ENCODE data around the gene WWOX. TPM values are rescaled to one million over a fixed set of nuclear protein-coding genes. Genes with fewer than 3 reads are reported as not detected.

The WWOX gene
- polyA plus RNA-seq, 2 of the 4 experiments (the other 2 are of a cell fraction): 16.0 to 17.2 TPM

- TF ChIP-seq REST (IDR thresholded peaks at IDR 0.05) (no peak), RAD21 (conservative IDR thresholded peaks at IDR 0.05 in 1 of 2, IDR thresholded peaks at IDR 0.05 in 1 of 2) (no peak), CTCF (IDR thresholded peaks at IDR 0.05) (no peak)
Observed at GRCh38 chr16:78748220-78748929, 648.9 kb downstream of the WWOX start (continued).

- TF ChIP-seq FOSB (CRISPR knock-in tag; IDR thresholded peaks at IDR 0.05) (no peak), TP53 (CRISPR knock-in tag; IDR thresholded peaks at IDR 0.05) (no peak), E2F6 (IDR thresholded peaks at IDR 0.05; ENCODE audit: borderline replicate concordance, low read depth) (no peak), RFX5 (IDR thresholded peaks at IDR 0.05) (no peak), NR3C1 (IDR thresholded peaks at IDR 0.05) (no peak), BHLHE40 (IDR thresholded peaks at IDR 0.05; ENCODE audit: low read depth, low read length) (no peak), RCOR1 (IDR thresholded peaks at IDR 0.05; ENCODE audit: low read depth, low read length) (no peak), ELK1 (IDR thresholded peaks at IDR 0.05; ENCODE audit: low read depth, low read length) (no peak), REST (IDR thresholded peaks at IDR 0.05) (no peak), MYC (IDR thresholded peaks at IDR 0.05; ENCODE audit: borderline replicate concordance, low read length) (no peak), CBX8 (IDR thresholded peaks at IDR 0.05) (no peak), ZNF302 (CRISPR knock-in tag; IDR thresholded peaks at IDR 0.05) (no peak), NFE2L2 (conservative IDR thresholded peaks at IDR 0.05; ENCODE audit: low read length) (no peak), BCL3 (IDR thresholded peaks at IDR 0.05) (no peak), EHF (CRISPR knock-in tag; IDR thresholded peaks at IDR 0.05) (no peak), PHF8 (IDR thresholded peaks at IDR 0.05; ENCODE audit: borderline replicate concordance, low read depth) (no peak), FOXS1 (CRISPR knock-in tag; IDR thresholded peaks at IDR 0.05) (no peak), POLR2AphosphoS2 (conservative IDR thresholded peaks at IDR 0.05; ENCODE audit: low read length) (no peak)
- CTCF ChIA-PET: no interaction called here
- H3K9me3 ChIP-seq: peaks cover 5% of the 10 kb centered on the region; the same call in 1 of the 3 replicates
- ATAC-seq: no peak
- DNase-seq (ENCODE audit: low read depth in 1 of 2, low spot score in 1 of 2): no peak
- no peaks in the 10 kb centered on the region for H3K4me1 ChIP-seq
- no peak overlapping the region for H3K27ac ChIP-seq
- no peak for FAIRE-seq
- WGBS (ENCODE audit: missing lambda C conversion rate): 28% methylated on average over 4 of the region's 4 CpGs
- no peak overlapping the region for H3K4me3 ChIP-seq
- POLR2A ChIA-PET: no interaction called here
- H3K4me2 ChIP-seq: no peak overlapping the region
Observed at GRCh38 chr16:78749745-78750268, 650.4 kb downstream of the WWOX start.
